ENCODE data around the gene PIGP. TPM values are rescaled to one million over a fixed set of nuclear protein-coding genes. Genes with fewer than 3 reads are reported as not detected.
"Not testable (repeated sequence)": the region's sequence is repeated elsewhere in the genome, so short reads cannot be mapped to it uniquely, and the experiment has no call there.

The PIGP gene
- total RNA-seq, 1 donor from 2014 or later = 38.6 TPM

DNA sequence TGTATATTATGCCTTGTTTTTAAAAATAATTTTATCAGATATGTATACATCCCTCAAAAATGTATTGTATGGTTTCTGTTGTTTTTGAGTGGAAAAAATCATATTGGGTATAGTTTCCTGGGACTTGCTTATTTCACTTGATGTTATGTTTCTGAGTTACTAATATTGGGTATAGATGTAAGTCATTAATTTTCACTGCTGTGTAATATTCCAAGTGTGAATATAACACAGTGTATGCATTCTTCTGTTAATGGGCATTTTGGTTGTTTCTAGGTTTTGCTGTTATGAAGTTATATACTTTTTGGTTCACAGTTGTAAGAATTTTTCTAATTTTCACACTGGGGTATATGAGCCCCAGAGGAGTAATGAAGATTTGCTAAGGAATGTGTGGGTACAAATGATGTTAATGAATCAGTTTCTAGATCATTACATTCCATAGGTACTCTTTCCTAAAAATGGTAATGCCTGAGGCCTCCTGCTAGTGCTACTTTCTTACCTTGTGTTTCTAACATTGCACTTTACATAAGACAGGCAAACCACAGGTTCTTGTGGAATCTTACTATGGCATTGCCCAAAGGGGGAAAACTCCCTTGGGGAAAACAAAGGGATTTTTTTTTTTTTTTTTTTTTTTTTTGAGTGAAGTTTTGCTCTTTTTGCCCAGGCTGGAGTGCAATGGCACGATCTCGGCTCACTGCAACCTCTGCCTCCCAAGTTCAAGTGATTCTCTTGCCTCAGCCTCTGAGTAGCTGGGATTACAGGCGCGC lies 3.4 kb upstream of the PIGP start:
- DNase-seq (ENCODE audit: low spot score) = no peak

DNA sequence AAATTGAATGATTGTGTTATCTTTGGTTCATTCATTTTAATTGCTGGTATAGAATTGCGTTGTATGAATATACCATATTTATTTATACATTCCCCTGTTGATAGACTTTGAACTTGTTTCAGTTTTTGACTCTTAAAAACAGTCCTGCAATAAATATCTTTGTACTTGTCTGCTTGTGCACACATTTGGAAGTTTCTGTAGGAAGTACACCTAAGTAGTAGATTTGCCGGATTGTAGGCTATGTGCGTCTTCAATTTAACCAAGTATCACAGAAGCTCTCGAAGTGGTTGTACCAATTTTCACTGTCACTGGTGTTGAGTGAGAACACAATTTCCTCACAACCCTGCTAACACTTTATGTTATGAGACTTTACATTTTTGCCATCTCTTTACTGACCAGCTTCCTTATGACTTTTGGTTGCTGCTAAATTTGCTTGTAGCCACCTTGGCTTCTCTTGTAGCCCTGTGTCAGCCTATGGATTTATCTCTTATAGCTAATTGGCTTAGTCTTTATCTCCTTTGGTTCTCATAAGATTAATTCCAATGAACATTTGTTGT lies 2.4 kb upstream of the PIGP start:
- no peak for DNase-seq (ENCODE audit: low spot score)

DNA sequence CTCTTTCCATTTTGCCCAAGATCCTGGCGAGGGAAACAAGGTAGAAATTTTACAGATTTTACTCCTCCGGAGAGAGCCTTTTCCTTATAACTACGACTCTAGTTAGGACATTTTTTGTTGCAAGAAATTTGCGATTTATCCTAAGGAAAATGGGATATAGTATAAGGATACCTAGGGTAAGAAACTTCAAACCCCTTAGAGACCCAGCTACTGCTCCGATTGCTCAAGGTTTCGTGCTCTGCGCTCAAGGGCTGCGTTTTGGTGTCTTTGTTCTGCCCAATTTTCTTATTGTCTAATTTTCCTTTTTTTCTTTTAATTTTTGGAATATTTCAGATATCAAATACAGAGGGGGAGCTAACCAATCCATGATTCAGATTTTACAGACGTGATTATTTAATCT lies 1.7 kb upstream of the PIGP start:
- no peak for DNase-seq (ENCODE audit: low spot score)

DNA sequence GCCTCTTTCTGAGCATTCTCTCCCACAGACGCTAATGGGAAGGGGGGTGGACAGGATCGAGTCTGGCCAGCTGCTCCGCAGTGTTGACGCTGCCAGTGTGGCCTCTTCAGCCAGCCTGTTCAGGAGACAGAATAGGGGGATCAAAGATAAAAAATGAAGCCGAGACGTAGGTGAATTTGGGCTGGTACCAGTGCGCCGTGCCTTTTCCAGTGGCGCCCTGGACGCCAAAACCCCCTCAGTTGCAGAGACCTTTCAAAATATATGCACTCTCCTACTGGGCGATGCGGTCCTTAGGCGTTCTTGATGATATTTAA lies 1.3 kb upstream of the PIGP start:
- no peak for DNase-seq (ENCODE audit: low spot score)

DNA sequence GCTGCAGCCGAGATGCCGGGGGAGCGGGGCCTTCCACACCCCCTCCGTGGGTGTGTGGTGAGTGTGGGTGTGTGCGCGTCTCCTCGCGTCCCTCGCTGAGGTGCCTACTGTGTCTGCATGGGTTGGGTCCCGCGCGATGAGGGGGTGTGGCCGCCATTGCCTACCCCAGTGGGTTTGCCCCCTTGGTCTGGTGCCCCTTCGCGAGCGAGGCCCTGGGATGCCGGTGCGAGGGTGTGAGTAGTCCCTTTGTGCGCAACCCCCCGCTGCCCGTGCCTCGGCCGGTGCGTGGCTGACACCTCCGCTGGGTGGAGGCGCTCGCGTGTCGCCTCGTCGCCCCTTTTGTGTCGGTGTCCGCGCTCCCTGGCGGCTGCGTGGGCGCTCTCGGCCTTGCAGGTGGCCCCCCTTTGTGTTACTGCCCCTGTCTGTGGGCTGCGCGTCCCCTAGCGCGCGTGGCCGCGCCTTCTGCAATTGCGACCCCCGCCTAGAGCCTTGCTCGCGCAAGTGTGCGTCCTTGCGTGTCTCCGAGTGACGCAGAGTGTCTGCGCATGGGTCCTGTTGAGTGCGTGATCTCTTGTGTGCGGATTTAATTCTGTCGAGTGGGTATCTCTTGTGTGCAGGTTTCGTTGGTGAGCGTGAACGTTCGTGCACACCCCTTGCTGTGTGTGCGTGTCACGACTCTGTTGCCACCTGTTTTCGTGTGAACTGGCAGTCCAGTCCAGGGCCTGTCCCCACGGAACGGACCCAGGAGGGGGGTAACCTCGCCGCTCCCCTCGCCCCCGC lies 736 bp upstream of the PIGP start:
- DNase-seq (ENCODE audit: low spot score) = peak; percentile 72

DNA sequence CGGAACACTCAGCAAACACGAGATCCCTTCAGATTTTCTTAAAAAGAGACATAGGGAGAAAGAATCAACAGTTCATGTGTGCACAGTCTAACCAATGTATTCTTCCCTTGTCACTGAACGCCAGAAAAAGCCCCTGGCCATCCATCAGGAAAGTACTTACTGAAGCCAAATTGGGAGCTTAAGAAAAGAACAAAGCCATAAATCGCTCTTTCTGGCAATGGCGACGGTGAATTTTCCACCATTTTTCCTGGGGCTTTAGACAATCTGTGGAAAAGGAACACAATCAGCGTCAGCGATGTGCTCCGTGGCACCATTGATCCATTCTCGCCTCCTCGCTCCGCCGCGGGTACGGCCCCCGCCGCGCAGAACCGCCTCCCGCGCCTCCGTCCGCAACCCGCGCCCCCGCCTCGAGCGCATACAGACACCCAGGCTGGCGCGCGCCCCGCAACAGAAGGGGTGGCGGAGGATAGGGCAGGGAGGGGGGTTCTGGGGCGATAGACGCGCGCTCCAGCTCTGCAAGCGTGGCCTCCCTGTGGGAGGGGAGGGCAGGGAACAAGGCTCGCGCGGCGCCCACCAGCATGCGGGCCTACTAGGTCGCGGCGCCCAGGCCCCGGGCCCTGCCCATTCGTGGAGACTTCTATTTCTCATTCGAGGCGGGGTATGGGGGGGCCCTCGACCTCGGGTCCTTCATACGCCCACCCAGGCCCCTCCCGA lies 440 bp downstream of the PIGP start:
- DNase-seq (ENCODE audit: low spot score) = no peak

DNA sequence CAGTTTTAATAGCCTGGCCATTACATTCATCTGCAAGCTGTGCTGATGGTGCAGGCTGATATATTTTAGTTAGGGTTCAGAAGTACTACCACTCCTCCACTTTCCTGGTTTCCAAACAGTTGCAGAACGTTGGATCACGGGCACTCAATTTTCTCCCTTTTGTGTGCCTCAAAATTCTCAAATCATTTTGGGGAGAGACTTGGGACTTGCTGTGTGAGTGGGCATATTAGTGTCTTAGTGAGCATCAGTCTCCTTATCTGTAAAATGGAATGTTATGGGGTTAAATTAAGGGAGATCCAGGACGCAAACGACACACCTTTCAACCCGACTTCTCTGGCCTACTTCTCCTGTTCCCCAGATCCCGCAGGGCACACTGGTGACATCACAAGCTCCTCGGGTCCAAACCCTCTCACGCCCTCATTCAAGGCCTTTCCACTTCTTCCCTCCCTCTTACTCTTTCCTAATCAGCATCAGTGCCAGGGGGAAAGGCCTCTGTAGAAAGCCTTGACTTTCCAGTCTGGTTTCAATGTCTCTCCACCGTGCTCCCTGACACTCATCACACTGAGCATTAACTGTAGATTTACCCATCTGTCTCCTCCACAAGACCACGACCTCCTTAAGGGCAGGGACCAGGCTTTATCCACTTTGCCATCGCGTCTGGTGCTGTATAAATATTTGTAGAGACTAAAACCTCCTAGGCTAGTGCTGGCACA lies 1.2 kb downstream of the PIGP start:
- peak; percentile 77 for DNase-seq (ENCODE audit: low spot score)

DNA sequence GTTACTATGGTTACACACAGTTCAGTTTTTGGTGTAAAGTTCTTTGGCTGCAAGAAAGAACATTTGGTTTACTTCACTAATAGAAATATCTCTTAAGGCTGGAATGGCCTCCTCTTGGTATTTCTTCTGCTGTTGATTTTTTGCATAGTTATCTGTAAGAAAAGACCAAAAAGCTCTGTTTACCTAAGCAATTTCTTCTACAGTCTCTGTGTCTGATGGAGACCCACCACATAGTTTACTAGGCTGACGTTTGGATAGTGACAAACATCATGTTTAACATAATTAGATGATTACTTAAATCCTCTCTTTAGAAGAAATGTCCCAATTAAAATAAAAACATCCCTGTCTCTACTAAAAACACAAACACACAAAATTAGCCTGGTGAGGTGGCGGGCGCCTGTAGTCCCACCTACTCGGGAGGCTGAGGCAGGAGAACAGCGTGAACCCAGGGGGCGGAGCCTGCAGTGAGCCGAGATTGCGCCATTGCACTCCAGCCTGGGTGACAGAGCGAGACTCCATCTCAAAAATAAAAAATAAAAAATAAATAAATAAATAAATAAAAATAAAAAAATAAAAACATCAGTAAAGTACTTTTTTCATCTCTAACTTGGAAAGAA lies 7.2 kb downstream of the PIGP start:
- no peak for DNase-seq (ENCODE audit: low spot score)

DNA sequence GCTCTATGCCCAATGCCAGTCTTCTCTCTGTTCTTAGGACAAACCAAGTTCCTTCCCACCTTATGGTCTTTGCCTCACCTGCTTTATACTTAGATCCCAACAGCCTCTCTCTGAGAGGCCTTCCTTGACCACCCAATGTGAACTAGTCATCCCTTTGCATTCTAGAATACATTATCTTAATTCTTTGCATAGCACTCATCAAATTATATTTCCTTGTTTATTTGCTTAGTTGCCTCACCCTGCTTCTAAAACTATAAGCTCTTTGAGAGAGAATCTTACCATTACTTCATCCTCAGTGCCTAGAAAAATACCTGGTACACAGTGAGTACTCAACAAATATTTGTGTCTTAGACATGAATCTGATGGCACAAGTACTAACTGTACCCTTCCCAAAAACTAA lies 8.0 kb downstream of the PIGP start:
- no peak for DNase-seq (ENCODE audit: low spot score)

DNA sequence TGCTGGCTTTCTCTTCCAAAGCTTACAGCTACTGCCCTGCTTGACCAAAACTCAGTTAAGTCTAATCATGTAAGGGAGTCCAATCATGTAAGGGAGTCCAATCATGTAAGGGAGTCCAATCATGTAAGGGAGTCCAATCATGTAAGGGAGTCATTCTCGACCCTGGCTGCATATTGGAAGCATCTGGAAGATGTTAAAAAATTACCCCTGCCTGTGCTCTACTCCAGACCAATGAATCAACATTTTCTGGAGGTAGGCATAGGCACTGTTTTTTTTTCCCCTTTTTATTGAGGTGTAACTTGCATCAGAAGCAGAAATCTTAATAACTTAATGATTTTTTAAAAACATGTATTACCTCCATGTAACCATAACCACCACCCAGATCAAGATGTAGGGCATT lies 9.4 kb downstream of the PIGP start:
- no peak for DNase-seq (ENCODE audit: low spot score)

DNA sequence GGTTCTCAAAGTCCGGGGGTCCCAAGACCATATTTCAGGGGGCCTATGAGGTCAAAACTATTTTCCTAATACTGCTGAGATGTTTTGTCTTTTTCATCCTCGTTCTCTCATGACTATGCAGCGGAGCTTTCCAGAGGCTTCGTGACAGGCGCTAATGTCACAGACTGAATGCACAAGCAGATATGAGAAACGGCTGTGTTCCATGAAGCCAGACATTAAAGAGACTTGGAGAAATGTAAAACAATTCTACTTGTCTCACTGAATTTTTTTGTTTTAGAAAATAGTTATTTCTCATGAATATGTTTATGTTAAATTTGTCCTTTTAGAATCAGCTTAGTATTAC lies 10.3 kb downstream of the PIGP start:
- no peak for DNase-seq (ENCODE audit: low spot score)

DNA sequence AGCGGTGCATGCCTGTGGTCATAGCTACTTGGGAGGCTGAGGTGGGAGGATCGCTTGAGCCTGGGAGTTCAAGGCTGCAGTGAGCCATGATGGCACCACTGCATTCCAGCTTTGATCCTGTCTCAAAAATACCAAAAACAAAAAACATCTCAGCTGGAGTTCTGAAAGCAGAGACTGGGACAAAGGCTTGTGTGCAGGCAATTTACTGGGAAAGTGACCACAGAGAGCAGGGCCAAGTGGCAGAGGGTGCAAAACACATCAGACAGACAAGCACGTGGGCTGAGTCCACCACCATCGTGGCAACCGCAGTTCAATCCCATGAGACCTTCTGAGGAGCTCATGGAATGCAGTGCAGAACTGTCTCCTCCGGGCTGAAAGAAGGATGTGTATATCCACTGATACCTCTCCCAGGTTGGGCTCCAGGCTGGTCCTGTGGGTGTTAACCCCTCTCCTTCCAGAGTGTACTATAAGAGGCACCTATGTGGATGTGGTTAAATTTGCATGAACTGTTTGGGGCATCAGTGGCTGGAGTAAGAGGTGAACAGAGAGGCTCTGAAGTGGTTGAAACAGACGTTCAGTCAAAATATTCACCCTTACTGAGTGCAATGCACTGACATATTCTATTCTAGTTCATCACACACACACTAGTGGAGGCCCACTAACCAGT lies 10.8 kb downstream of the PIGP start:
- no peak for DNase-seq (ENCODE audit: low spot score)

DNA sequence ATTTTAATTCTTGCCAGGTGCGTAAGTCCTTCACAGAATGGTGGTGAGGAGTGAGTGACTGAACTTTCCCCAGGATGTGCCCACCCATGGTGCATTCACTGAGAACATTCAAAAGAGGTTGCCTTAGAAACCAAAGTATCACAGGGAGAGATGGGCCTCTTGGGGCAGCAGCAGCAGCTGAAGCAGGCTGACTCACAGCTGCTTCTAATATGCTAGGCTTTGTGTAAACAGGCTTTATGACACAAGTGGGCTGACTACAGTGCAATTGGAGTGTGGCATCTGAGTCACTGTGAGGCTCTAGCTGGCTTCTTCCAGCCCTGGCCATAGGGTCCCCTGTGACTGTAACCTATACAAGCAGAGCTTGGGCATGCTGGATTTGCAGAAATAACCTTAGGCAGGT lies 12.6 kb downstream of the PIGP start:
- DNase-seq (ENCODE audit: low spot score) = no peak

DNA sequence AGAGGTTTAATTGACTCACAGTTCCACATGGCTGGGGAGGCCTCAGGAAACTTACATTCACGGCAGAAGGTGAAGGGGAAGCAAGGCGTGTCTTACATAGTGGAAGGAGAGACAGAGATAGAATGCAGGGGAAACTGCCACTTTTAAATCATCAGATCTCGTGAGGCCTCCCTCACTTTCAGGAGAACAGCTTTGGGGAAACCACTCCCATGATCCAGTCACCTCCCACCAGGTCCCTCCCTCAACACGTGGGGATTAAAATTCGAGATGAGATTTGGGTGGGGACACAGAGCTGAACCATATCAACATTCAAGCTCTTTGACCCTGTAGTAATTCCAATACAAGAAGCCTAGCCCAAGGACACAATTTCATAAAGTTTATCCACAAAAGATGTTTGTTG lies 13.7 kb downstream of the PIGP start:
- no peak for DNase-seq (ENCODE audit: low spot score)

DNA sequence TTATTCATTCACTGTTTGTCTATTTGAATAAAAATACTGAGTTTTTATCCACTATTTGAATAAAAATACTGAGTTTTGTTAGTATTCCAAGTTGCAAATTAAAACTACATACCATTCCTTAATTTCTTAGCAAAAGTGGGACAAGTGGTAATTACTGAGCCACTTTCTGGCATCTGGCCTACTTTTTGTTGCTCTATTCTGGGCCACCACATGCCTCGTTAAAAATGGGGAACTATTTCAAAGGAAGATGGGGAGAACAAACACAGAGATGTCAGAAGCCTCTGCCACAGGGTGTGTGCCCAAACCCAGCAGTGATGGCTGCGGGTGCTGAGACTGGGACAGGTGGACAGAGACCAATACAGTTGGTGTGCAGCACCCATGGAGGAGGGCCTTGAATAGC lies 14.6 kb downstream of the PIGP start:
- DNase-seq (ENCODE audit: low spot score) = no peak

DNA sequence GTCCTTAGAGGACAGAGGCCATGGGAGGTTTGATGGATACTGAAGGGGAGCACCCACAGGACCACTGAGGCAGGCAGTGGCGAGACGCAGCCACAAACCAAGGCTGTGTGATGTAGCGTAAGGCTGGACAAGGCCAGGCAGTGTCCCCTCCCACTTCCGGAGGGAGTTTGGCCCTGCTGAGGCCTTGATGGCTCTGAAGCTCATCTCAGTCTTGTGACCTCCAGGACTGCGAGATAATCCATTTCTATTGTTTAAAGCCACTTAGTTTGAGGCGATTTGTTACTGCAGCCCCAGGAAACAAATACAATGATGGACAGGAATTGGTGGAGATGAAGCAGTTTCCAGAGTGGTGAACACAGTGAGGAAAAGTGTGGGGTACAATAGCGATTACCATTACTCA lies 15.3 kb downstream of the PIGP start:
- DNase-seq (ENCODE audit: low spot score) = no peak

DNA sequence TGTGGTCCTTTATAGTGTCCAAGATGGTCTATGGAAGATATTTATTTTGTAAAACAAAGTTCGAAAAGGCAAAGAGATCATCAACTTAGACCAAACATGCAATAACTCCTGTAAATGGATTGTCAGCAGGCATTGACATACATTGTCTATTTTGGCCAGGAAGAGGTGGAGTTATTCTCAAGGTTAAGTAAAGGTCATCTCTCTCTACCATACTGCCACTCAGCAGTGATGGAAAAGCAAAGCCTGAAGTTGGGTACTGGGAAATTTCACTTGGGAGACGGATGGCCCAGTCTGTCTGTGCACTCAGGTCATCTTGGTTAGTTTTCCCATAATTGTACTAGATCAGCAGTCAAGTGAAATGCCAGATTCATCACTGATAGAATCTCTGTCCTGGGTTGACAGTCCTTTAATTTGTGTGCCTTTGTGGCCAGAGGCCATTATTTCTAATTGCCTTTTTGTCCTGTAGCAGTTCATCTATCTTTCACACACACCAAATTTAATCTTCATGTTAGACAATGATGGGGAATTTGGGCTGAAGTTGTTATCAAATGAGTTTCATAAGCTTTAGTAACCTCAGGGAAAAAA lies 17.5 kb downstream of the PIGP start:
- DNase-seq (ENCODE audit: low spot score) = no peak

DNA sequence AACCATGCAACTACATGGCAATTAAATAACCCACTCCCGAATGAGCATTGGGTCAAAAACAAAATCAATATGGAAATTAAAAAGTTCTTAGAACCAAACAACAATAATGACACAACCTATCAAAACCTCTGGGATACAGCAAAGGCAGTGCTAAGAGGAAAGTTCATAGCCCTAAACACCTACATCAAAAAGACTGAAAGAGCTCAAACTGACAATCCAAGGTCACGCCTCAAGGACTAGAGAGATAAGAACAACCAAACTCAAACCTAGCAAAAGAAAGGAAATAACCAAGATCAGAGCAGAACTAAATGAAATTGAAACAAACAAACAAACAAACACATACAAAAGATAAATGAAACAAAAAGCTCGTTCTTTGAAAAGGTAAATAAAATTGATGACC lies 23.1 kb downstream of the PIGP start:
- DNase-seq (ENCODE audit: low spot score) = not testable (repeated sequence)

DNA sequence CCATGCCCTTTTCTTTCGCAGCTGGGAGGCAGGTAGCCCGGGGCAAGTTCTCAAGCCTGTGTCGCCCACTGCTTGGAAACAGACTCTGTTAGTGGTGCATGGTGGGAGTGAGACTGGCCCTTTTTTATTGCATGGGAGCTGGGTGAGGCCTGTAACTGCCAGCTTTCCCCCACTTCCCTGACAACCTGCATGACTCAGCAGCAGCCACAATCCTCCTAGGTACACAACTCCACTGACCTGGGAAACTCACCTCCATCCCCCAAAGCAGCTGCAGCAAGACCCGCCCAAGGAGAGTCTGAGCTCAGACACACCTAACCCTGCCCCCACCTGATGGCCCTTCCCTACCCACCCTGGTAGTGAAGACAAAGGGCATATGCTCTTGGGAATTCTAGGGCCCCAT lies 25.8 kb downstream of the PIGP start:
- no peak for DNase-seq (ENCODE audit: low spot score)

DNA sequence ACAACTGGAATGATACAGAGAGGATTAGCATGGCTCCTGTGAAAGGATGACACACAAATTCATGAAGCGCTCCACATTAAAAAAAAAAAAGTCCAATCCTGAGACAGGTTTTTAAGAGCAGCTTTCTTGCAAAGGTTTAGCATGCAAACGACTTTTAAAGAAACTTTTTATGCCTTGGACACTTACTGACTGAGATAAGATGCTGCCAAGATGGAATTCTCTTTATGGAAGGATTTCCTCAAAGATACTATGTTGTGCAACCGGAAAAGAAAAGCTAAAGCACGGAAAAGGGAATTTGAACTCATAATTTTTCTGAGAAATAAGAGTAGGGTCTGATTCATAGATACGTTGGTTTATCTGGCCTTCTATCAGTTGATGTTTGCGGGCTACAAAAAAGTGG lies 27.3 kb downstream of the PIGP start:
- no peak for DNase-seq (ENCODE audit: low spot score)

DNA sequence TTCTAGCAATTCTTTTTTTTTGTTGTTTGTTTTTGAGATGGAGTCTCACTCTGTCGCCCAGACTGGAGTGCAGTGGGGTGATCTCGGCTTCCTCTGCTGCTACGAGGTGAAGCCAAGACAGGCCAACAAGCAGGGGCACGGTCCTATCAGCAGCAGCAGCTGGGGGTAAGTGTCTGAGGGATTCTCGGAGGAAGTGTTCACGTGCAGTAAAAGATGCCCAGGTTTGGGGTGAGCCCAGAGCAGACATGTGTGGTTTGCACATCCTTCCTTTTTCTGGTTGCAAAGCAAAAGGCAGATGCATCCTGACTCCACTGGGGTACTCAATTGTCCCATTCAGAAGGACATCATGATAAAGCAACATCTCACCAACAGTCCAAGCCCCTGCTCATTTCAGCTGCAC lies 27.7 kb downstream of the PIGP start:
- DNase-seq (ENCODE audit: low spot score) = no peak
